ENCODE results near the gene LPAR3.
"Not testable (repeated sequence)": the region's sequence is repeated elsewhere in the genome, so short reads cannot be mapped to it uniquely, and the experiment has no call there.

LPAR3 gene, protein sequence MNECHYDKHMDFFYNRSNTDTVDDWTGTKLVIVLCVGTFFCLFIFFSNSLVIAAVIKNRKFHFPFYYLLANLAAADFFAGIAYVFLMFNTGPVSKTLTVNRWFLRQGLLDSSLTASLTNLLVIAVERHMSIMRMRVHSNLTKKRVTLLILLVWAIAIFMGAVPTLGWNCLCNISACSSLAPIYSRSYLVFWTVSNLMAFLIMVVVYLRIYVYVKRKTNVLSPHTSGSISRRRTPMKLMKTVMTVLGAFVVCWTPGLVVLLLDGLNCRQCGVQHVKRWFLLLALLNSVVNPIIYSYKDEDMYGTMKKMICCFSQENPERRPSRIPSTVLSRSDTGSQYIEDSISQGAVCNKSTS

GRCh38 chr1:84892705-84893618 is at the start of gene LPAR3:
Gene LPAR3 (minus strand): TSS chr1:84893206. CDS start chr1:84866120, 27,086 bp downstream.
- DNase-seq (ENCODE audit: insufficient read length, low spot score) (no peak), FAIRE-seq (no peak)

DNA sequence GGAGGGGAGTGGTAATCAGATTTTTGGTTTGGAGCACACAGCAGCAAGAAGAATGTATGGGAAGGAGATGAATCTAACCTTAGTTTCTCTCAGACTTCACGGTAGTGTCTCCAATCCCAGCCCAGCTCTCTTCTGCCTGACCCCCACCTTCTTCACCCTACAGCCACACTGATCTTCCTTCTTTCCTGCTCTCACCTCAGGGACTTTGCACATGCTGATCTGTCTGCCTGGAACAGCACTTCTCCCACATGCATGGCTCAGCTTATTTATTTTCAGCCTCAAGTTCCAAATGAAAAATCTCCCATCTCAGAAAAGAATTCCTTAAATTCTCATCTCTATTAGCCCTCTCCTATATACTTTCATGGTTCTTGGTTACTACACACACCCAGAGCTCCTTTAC is 48.8 kb upstream of the LPAR3 start:
- DNase-seq (ENCODE audit: insufficient read length, low spot score) (no peak), FAIRE-seq (no peak)

GRCh38 chr1:84940481-84940880 is 47.5 kb upstream of the LPAR3 start:
- FAIRE-seq (no peak), DNase-seq (ENCODE audit: insufficient read length, low spot score) (no peak)

- DNase-seq (ENCODE audit: insufficient read length, low spot score) (no peak), FAIRE-seq (no peak)
Measured at GRCh38 chr1:84939761-84940160, 46.8 kb upstream of the LPAR3 start.

- no peak for DNase-seq (ENCODE audit: insufficient read length, low spot score)
- FAIRE-seq: no peak
Measured at GRCh38 chr1:84939151-84939550, 46.1 kb upstream of the LPAR3 start.

DNA sequence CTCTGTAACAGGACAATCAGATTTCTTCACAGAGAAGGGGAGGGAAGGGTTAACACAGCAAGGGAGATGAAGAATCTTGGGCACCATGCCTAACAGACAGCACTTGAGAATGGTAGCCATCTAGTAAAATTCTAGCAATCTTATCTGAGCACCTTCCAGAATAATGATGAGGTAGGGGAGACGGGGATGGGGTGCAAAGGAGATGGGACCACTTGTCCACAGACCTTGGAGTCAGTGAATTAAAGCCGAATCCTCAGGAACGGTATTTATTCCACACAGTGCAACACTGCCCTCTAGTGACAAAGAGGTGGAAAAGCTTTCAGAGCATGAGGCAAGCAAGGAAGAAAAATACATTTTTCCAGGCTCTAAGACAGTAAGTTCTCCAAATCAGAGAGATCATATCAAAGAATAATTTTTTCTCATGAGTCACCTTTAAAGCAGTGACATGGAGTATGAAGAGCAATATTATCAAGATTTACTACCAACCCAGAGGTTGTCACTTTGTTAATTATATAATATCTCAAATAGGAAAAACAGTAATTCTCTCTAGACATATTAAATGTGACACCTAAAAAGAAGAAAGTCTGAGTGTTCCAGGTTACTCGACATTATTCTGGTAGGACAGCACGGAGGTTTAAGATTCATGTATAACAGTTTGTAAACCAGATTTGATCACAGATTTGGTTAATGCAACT is 43.3 kb upstream of the LPAR3 start:
- peak; percentile 85 for FAIRE-seq
- DNase-seq (ENCODE audit: insufficient read length, low spot score): no peak

DNA sequence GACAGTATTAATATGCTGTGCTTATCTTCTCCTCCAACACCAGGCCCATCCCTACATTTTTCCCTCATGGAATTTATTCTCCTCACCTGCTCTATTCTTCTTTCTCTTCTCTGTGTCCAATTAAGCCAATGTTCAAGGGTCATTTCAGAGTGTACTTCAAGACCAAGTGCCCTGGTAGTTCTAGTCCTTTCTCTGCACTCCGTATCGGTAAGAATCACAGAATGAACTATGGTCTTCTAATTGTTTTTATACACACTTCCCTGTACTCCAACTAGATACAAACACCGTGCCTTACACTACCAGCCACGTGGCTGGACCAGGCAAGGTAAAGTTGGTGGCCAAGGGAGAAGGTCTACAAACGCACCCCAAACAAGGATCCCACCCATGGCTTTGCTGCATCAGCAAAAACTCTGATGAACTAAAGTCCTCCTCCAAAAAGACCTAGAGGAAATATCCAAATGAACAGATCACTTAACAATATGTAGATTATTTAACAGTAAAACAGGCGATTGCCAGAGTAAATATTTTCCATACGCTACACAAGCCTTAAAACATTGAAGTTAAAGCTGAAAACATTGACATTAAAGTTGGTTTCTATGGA is 40.1 kb upstream of the LPAR3 start:
- no peak for FAIRE-seq

DNA sequence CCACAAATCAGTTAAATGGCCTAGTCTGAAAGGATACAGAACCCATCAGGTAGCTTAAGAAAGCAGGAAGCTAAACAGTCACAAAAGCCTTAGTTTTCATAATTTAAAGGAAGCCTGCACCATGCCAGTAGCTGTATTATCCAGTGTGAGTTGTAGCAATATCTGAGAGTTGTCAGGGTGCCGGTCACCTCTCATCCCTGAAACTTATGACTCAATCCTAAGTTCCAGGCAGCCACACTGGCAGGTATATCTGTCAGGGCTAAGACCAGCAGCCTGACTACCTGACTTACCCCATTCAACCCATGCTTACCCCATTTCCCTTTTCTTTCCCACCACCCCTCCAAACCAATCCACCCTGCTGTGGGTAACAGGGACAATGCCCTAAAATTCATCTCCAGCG is 37.8 kb upstream of the LPAR3 start:
- DNase-seq (ENCODE audit: insufficient read length, low spot score): no peak
- no peak for FAIRE-seq

More for the DNA sequence above, 40.1 kb upstream of the LPAR3 start:
- DNase-seq (ENCODE audit: insufficient read length, low spot score): no peak

DNA sequence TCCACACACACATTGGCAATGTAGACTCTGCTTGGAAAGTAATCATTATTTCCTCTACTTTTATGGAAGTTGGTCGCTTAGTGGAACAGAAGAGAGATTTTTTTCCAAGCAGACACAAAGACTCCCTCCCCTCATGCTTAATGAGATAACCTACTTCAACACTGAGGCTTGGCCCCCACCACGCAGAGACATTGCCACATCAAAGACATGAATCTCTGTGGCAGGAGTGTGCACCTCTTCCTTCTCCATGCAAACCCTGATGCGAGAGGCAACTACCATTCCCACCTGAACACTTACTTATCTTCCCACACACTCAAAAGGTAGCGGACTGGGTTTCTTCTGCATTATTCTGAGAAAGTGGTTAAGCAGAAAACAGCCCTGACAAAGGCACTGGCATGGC is 37.3 kb upstream of the LPAR3 start:
- FAIRE-seq: no peak
- no peak for DNase-seq (ENCODE audit: insufficient read length, low spot score)

DNA sequence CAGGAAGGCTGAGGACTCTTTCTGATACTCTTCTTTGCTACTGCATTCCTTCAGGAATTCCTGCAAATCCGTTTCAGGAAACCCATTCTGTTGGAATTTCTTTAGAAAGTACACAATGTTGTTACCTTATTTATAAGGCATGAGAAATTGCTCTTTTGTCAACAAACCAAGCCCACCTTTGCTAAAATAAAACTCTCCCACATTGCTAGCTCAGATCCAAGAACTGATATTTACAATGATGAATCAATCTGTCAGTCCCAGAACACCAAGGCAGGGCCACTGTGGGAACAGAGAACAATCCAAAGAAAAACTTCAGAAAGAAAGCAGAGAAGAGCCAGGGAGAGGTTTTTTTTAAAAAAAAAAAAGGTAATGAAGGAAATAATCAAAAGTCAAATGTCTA is 36.6 kb upstream of the LPAR3 start:
- no peak for DNase-seq (ENCODE audit: insufficient read length, low spot score)
- FAIRE-seq: no peak

DNA sequence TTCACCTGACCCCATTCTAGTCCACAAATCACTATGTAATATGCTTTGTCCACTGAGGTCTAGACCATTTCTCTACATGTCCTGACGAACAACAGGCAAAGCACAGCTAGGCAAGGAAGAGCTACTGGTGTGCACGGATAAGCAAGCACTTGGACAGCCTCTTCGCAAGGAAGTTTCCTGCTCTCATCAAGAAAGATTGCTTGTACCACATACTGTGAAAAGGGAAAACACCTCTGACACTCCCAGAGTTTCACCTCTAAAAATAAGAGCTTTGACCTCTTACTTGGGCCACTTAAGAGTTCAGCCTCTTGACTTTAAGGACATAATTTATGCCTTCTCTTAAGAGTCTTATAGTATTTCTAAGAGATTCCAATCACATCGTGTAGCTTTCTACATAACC is 36.0 kb upstream of the LPAR3 start:
- DNase-seq (ENCODE audit: insufficient read length, low spot score) (no peak), FAIRE-seq (no peak)

DNA sequence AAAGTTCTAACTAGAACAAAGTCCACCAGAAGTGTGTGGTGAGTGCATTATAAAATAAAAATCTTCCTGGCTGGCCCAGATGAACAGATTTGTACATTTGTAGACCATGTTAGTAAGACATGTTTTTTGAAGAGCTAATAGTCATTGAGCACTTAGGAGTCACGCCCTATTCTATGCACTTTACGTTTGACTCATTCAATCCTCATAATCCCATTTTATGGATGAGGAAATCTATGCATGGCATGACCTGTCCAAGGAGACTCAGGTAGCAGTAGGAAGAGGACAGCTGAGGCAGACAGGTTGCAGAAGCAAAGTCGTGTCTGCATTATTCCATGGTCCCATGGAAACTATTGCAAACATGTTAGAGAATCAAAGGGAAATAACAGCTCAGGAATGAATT is 30.3 kb upstream of the LPAR3 start:
- no peak for DNase-seq (ENCODE audit: insufficient read length, low spot score)
- FAIRE-seq: no peak

GRCh38 chr1:84920159-84920558 is 27.2 kb upstream of the LPAR3 start:
- FAIRE-seq (no peak), DNase-seq (ENCODE audit: insufficient read length, low spot score) (no peak)

DNA sequence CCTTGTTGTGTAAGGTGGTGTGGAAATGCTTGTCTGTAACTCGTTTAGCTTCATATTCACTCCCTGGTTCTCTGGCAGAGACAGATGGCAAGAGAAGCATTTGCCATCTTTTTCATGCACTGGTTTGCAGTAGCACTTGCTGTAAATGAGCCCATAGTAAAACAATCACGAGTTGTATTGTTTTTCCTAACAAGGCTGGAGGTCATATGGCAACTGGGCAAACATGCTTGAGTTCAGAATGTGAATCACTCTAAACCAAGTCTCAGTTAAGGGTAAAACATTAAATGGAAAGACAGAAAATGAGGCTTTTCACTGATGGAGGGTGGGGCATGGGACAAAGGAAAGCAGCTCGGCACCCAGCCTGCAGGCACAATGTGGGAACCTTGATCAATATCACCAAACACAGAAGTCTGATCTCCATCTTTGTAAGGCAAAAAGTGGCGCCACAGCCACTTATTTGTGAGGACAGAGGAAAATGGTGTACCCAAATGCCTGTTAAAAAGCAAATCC is 26.5 kb upstream of the LPAR3 start:
- DNase-seq (ENCODE audit: insufficient read length, low spot score): no peak
- no peak for FAIRE-seq

- FAIRE-seq (no peak), DNase-seq (ENCODE audit: insufficient read length, low spot score) (no peak)
Measured at GRCh38 chr1:84918726-84919336, 25.8 kb upstream of the LPAR3 start.

- DNase-seq (ENCODE audit: insufficient read length, low spot score) (no peak), FAIRE-seq (no peak)
Measured at GRCh38 chr1:84916897-84917296, 23.9 kb upstream of the LPAR3 start.

GRCh38 chr1:84913555-84913892 is 20.5 kb upstream of the LPAR3 start:
- no peak for FAIRE-seq
- DNase-seq (ENCODE audit: insufficient read length, low spot score): no peak

DNA sequence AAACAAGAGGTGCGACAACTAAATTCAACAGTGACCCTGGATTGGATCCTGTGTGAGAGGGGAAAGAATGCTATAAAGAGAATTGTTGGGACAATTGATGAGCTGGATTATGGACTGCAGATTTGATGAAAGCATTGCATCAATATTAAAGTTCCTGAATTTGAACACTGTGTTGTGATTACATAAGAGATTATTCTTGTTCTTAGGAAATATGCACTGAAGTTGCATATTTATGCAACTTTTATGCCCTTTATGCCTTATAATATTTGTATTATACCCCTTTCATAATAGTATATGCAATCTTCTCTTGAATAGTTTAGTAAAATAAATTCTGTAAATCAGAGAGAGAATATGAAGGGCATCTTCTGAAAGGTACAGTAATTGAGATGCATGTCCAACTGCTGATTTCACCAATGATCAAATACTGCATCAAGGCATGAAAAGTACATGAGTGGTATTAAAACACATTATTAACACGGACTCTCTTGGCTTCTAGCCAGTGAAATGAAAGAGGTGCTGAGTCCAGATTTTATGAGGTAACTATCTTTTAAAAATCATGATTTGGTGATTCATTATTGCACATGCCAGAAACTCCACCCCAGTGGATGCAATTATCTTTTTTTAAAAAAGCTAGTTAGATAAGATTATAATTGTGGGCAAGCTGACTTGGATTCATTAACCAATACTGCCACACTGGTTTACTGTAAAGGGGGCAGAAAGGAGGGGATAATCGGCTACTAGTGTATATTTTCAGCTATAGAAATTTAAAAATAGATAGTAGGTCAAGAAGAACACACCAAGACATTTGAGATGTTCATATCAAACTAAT is 19.9 kb upstream of the LPAR3 start:
- FAIRE-seq (no peak), DNase-seq (ENCODE audit: insufficient read length, low spot score) (no peak)

DNA sequence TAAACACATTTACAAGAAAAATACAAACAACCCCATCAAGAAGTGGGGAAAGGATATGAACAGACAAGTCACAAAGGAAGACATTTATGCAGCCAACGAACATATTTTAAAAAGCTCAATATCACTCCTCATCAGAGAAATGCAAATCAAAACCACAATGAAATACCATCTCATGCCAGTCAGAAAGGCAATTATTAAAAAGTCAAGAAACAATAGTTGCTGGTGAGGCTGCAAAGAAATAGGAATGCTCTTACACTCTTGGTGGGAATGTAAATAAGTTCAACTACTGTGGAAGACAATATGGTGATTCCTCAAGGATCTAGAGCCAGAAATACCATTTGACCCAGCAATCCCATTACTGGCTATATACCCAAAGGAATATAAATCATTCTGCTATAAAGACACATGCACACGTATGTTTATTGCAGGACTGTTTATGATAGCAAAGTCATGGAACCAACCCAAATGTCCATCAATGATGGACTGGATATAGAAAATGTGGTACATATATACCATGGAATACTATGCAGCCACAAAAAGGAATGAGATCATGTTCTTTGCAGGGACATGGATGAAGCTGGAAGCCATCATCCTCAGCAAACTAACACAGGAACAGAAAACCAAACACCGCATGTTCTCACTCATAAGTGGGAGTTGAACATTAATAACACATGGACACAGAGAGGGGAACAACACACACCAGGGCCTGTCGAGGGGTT is 15.9 kb upstream of the LPAR3 start:
- DNase-seq (ENCODE audit: insufficient read length, low spot score); FAIRE-seq: not testable (repeated sequence)

All from GM19239 (cell line).